Thyroid gland (tissue), 4 donors: ENCODE results near the gene SRSF3. TPM values are rescaled to one million over a fixed set of nuclear protein-coding genes. Genes with fewer than 3 reads are reported as not detected.

Experiments used
- DNase-seq, 2 donors: peaks; one replicate each; pipeline ENCODE4 v3.0.0-alpha.2; 2019
- H3K27ac ChIP-seq, 3 donors: fragments of 200-600 bp; sonication (generic); 1 replicate in 2 of 3; 2 replicates in 1 of 3; pipeline ENCODE4 v1.5.1; 2016 to 2019; ENCODE audit warnings: mild to moderate bottlenecking in 1 of 3, moderate library complexity in 1 of 3
- H3K27me3 ChIP-seq: fragments of 200-600 bp; sonication (generic); one replicate; pipeline ENCODE4 v1.5.1; 2019
- H3K36me3 ChIP-seq, 2 donors: fragments of 200-600 bp; sonication (generic); one replicate each; pipeline ENCODE4 v1.5.1; 2016 to 2019
- H3K4me1 ChIP-seq, 2 donors: fragments of 200-600 bp; sonication (generic); one replicate each; pipeline ENCODE4 v1.5.1; 2017 to 2019
- H3K4me3 ChIP-seq, 3 donors: fragments of 200-600 bp; sonication (generic); replicated peaks in 1 of 3; 1 replicate in 2 of 3; 2 replicates in 1 of 3; pipeline ENCODE4 v1.5.1; 2016; ENCODE audit warnings: mild to moderate bottlenecking in 1 of 3
- H3K9me3 ChIP-seq: fragments of 200-600 bp; sonication (generic); one replicate; pipeline ENCODE4 v1.5.1; 2017
- CTCF ChIP-seq, 6 experiments: fragments of 200-600 bp in 3 of 6; fragments of 450-650 bp in 3 of 6; sonication (generic) in 3 of 6; IDR thresholded peaks; one replicate each; pipeline ENCODE4 v1.5.1; 2016 to 2019; ENCODE audit warnings: antibody characterized with exemption in 6 of 6, mild to moderate bottlenecking in 2 of 6, inconsistent platforms in 1 of 6, moderate library complexity in 1 of 6
- POLR2A ChIP-seq, 2 donors: fragments of 450-650 bp; IDR thresholded peaks; one replicate each; pipeline ENCODE4 v1.6.1; 2017; ENCODE audit warnings: antibody characterized with exemption in 2 of 2, mild to moderate bottlenecking in 2 of 2, moderate library complexity in 1 of 2
- WGBS, 2 donors: methylation state at CpG; one replicate each; pipeline ENCODE4 v1.1.5; 2017; 5-methylcytosine and 5-hydroxymethylcytosine counted together
- intact Hi-C: fragments of 100-400 bp; cut with DNase I; formaldehyde crosslinking; loops from one replicate; pipeline ENCODE4 v1.15.1; 2023
- total RNA-seq, 4 donors: library from RNA; depleted of rRNA; stranded (reverse); fragments of >200 nt; gene quantifications; one replicate each; pipeline ENCODE4 v1.2.3, GENCODE V29; 2016

The SRSF3 gene
- total RNA-seq, 4 donors from 2014 or later = 120 to 287 (median 144) TPM

GRCh38 chr6:36612101-36612625, 18.0 kb downstream of the SRSF3 start:
- WGBS, 2 donors = 93 to 96% methylated on average over 10 of the region's 10 CpGs
- DNase-seq = no peak
- no peaks in the 10 kb centered on the region for H3K27me3 ChIP-seq

GRCh38 chr6:36613200-36613995, 19.2 kb downstream of the SRSF3 start:
- 93 to 96% methylated on average over 9 of the region's 9 CpGs for WGBS, 2 donors
- DNase-seq = no peak
- intact Hi-C loops = no loop called here

More at GRCh38 chr6:36612101-36612625, 18.0 kb downstream of the SRSF3 start:
- no peak overlapping the region for H3K4me3 ChIP-seq
- TF ChIP-seq CTCF (IDR thresholded peaks at IDR 0.05) (no peak), POLR2A (IDR thresholded peaks at IDR 0.05) (no peak)
- H3K36me3 ChIP-seq = peaks cover 9 to 20% of the 10 kb centered on the region in 2 donors
- intact Hi-C loops = no loop called here
- no peaks in the 10 kb centered on the region for H3K9me3 ChIP-seq
- no peak overlapping the region for H3K27ac ChIP-seq
- peaks cover 8 to 24% of the 10 kb centered on the region in 2 donors for H3K4me1 ChIP-seq

GRCh38 chr6:36615018-36615761, 21.0 kb downstream of the SRSF3 start:
- Histone ChIP-seq H3K4me1 (peaks cover 0 to 11% of the 10 kb centered on the region in 2 donors), H3K36me3 (peaks cover 7 to 13% of the 10 kb centered on the region in 2 donors), H3K27me3 (no peaks in the 10 kb centered on the region), H3K4me3 (no peak overlapping the region), H3K9me3 (no peaks in the 10 kb centered on the region), H3K27ac (no peak overlapping the region)
- intact Hi-C loops = no loop called here
- TF ChIP-seq POLR2A (IDR thresholded peaks at IDR 0.05) (no peak), CTCF (IDR thresholded peaks at IDR 0.05) (peak in 5 of 6 experiments; percentile 34 to 81 (median 53))
- WGBS, 2 donors = 51 to 53% methylated on average over 7 of the region's 7 CpGs
- peak in 1 of 2 donors; percentile 18 for DNase-seq

More at GRCh38 chr6:36613200-36613995, 19.2 kb downstream of the SRSF3 start:
- no peaks in the 10 kb centered on the region for H3K9me3 ChIP-seq
- TF ChIP-seq CTCF (IDR thresholded peaks at IDR 0.05) (no peak), POLR2A (IDR thresholded peaks at IDR 0.05) (no peak)
- H3K27me3 ChIP-seq = no peaks in the 10 kb centered on the region
- H3K36me3 ChIP-seq = peaks cover 7 to 13% of the 10 kb centered on the region in 2 donors
- no peak overlapping the region for H3K4me3 ChIP-seq
- H3K27ac ChIP-seq = no peak overlapping the region
- peaks cover 0 to 21% of the 10 kb centered on the region in 2 donors for H3K4me1 ChIP-seq

GRCh38 chr6:36616893-36617521, 22.8 kb downstream of the SRSF3 start:
- peak; percentile 75 to 76 for DNase-seq
- TF ChIP-seq POLR2A (IDR thresholded peaks at IDR 0.05) = no peak
- TF ChIP-seq CTCF (IDR thresholded peaks at IDR 0.05) = no peak
- H3K4me1 ChIP-seq = peaks cover 0 to 11% of the 10 kb centered on the region in 2 donors
- WGBS, 2 donors = 32 to 51% methylated on average over 5 of the region's 5 CpGs
- no peaks in the 10 kb centered on the region for H3K27me3 ChIP-seq
- H3K9me3 ChIP-seq = no peaks in the 10 kb centered on the region
- H3K36me3 ChIP-seq = peaks cover 5 to 7% of the 10 kb centered on the region in 2 donors
- H3K27ac ChIP-seq = peak overlapping the region in 2 of 3 donors; percentile 3 to 41
- intact Hi-C loops = no loop called here
- H3K4me3 ChIP-seq = no peak overlapping the region
